Right cardiac atrium (tissue), 5 donors: ENCODE results near the gene REV1. TPM values are rescaled to one million over a fixed set of nuclear protein-coding genes. Genes with fewer than 3 reads are reported as not detected.

Source experiments
- ATAC-seq, 2 donors: fragments of 200-7000 bp; cut with Tn5 transposase; one replicate each; pipeline versions ENCODE4 v1.8.0 to v1.9.1; 2020; ENCODE audit warnings: moderate library complexity in 2 of 2, mild to moderate bottlenecking in 1 of 2
- DNase-seq, 3 donors: peaks; one replicate each; pipeline ENCODE4 v3.0.0-alpha.2; 2020
- H3K27ac ChIP-seq: one replicate; pipeline ENCODE4 v1.5.1; 2013; ENCODE audit warnings: mild to moderate bottlenecking, low read length, control low read depth, moderate library complexity
- H3K27me3 ChIP-seq: one replicate; pipeline ENCODE4 v1.6.1; 2013; ENCODE audit not compliant: control insufficient read depth, insufficient read depth
- H3K4me1 ChIP-seq: one replicate; pipeline ENCODE4 v1.6.1; 2013; ENCODE audit warnings: low read length; ENCODE audit not compliant: control insufficient read depth, insufficient read depth
- H3K4me3 ChIP-seq: one replicate; pipeline ENCODE4 v1.5.1; 2013; ENCODE audit warnings: low read length, control low read depth
- H3K9me3 ChIP-seq: one replicate; pipeline ENCODE4 v1.6.1; 2013; ENCODE audit warnings: low read length; ENCODE audit not compliant: control insufficient read depth
- WGBS: extraction: QIAGEN DNeasy Blood & Tissue Kit; methylation state at CpG from one replicate; pipeline ENCODE4 v1.1.7; 2013; 5-methylcytosine and 5-hydroxymethylcytosine counted together
- intact Hi-C, 4 donors: fragments of 100-400 bp; cut with DNase I; formaldehyde crosslinking; loops; one replicate each; pipeline versions ENCODE4 v1.11.0 to v1.14.0; 2022 to 2023
- long read RNA-seq, 4 donors: library from polyadenylated mRNA; unstranded; transcript quantifications; one replicate each; pipeline ENCODE4 v2.0.0, GENCODE V29; 2020 to 2021
- polyA plus RNA-seq: library from polyadenylated mRNA; stranded (reverse); fragments of 200-250 nt; gene quantifications from one replicate; pipeline ENCODE4 v1.2.3, GENCODE V29; 2013
- total RNA-seq, 4 donors: library from RNA; stranded (reverse); fragmentation: NEBNext Ultra II Directional; extraction: Animal tissue kit (Norgen Biotek cat#: 25700); gene quantifications; one replicate each; pipeline ENCODE4 v1.2.1, GENCODE V29; 2021
- donor health status: healthy with polysubstance abuse.
- donor health status: DM: no; HTN: yes; CAD: no.
- donor health status: DM: no; HTN: no; CAD: no.
- donor health status: DM: no; HTN: yes; CAD: no; lungs with severe emphysema.
- donor health status: DM: yes; HTN: yes; CAD: no.

REV1 gene
- total RNA-seq, result 10 to 100 TPM; 31.0 to 37.1 (median 34.3) TPM
- 16.4 TPM for polyA plus RNA-seq
- long read RNA-seq, donor 1, full-length matches to known transcripts, result 4 of 96 reads
- long read RNA-seq, donor 1, partial matches to known transcripts, result 68 of 96 reads
- long read RNA-seq, donor 1, other reads (novel, unspliced or antisense), result 24 of 96 reads
- long read RNA-seq, donor 2, full-length matches to known transcripts, result 11 of 53 reads
- long read RNA-seq, donor 2, partial matches to known transcripts, result 26 of 53 reads
- long read RNA-seq, donor 2, other reads (novel, unspliced or antisense), result 16 of 53 reads
- long read RNA-seq, donor 3, partial matches to known transcripts, result 17 of 32 reads
- long read RNA-seq, donor 3, other reads (novel, unspliced or antisense), result 15 of 32 reads
- long read RNA-seq, donor 4, full-length matches to known transcripts, result 19 of 43 reads
- long read RNA-seq, donor 4, partial matches to known transcripts, result 5 of 43 reads
- long read RNA-seq, donor 4, other reads (novel, unspliced or antisense), result 19 of 43 reads

DNA sequence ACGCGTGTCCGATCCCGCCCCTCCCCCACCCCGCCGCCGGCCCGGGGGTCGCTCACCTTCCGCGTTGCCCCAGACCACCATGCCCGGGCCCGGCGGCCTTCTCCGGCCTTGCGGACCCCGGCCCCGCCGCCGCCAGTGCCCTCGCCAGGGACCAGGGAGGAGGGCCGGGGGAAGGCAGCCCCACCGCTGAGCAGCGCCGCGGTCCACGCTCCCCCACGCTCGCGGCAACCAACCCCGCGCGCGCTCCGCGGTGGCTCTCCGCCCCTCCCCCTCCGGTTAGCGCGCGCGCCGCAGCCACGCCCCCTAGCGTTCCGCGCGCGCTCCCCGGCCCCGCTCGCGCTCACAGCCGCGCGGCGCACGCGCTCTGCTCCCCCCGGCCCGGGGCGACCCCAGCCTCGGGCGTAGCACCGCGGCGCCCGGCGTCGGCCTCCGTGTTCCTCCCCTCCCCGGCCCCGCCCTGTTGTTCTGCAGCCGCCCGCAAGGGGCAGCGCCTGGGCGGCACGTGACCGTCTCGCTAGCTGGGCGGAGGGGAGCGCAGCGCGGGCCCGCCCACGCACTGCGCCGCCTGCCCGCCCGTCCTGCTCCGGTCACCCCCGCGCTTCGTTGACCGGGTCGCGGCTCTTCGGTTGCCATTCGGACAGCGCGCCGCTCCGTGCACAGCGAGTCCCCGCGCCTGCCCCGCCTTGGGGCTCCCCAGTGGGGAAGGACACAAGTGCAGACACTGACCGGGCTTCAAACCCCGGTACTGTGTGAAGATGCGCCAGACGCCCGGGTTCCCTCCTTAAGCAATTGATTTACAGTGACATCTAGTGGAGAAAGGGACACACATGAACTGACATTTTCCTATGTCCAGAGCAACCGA is at the start of gene REV1:
Gene REV1 (minus strand): TSS at position 257 of the 862 bp plus-strand sequence. CDS start 25,042 bp downstream, outside the sequence.
- Histone ChIP-seq H3K9me3 (no peaks in the 10 kb centered on the region), H3K4me1 (peaks cover 2% of the 10 kb centered on the region), H3K27me3 (no peaks in the 10 kb centered on the region), H3K27ac (peak within 1 kb of the TSS; percentile 96), H3K4me3 (peak within 1 kb of the TSS; percentile 92)
- peak; percentile 95 to 98 (median 97) for DNase-seq
- WGBS, result under 1% methylated on average over 111 of the region's 113 CpGs
- intact Hi-C loops, result loop anchor here in 3 of 4 donors (2.0 to 10.0 kb wide), 3 partner anchors 47 to 155 kb away; partner anchors contain the start of genes EIF5B (in 3 of the 3) and TXNDC9 (in 3 of the 3)
- peak; percentile 93 to 95 for ATAC-seq

DNA sequence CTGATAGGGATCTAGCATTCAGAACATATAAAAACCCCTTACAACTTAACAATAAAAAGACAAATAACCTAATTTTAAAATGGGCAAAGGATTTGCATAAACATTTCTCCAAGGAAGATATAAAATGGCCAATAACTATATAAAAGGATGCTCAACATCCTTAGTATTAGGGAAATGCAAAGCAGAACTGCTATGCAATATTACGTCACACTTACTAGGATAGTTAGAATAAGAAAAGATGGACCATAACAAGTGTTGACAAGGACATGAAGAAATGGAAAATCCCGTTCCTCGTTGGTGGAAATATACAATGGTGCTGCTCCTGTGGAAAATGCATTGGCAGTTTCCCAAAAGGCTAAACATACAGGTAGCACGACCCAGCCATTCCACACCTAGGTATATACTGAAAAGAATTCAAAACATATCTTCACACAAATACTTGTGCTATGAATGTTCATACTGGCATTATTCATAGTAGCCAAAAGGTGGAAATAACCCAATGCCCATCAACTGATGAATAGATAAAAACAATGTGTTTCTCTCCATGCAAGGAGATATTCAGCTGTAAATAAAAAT is 48.2 kb upstream of the REV1 start:
- ATAC-seq, result no peak
- Histone ChIP-seq H3K4me1 (no peaks in the 10 kb centered on the region), H3K4me3 (no peak overlapping the region), H3K27ac (no peak overlapping the region), H3K9me3 (no peaks in the 10 kb centered on the region), H3K27me3 (no peaks in the 10 kb centered on the region)
- WGBS, result 87% methylated on average over 4 of the region's 4 CpGs
- no peak for DNase-seq
- intact Hi-C loops, result no loop called here

DNA sequence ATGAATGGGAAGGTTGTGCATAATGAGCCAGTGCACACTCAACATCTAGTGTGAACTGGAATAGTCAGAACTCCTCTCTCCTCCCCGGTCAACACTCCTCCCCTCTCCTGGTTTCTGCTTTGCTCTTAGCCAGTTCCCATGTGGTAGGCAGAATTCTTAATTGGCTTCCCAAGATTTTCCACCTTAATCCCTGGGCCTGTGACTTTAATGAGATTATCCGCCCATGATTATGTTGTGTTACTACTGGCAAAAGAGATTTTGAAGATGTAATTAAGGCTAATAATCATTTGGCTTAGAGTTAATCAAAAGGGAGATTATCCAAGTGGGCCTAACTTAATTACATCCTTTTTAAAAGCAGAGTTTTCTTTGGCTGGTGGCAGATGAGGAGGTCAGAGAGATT is 34.2 kb upstream of the REV1 start:
- ATAC-seq, result no peak
- 73% methylated on average over 2 of the region's 2 CpGs for WGBS
- H3K4me3 ChIP-seq, result no peak overlapping the region
- no peaks in the 10 kb centered on the region for H3K4me1 ChIP-seq
- intact Hi-C loops, result no loop called here
- no peak overlapping the region for H3K27ac ChIP-seq
- no peak for DNase-seq
- H3K9me3 ChIP-seq, result no peaks in the 10 kb centered on the region
- H3K27me3 ChIP-seq, result no peaks in the 10 kb centered on the region

DNA sequence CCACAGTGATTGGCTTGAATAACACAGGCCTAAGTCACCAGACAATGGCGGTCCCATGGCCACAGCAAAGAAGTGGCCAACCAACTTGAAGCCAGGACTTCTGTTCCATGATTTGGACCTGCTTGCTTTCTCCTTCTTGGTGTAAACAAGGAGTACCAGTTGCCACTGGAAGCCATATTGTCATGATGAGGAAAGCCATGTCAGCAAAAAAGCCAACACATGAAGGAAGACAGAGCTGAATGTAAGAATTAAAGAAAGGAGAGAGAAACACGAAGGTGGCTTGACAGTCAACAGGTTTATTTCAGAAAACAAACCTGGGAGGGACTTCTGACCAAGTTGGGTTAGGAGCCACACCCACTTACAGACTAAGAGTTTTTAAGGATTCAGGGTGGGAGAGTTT is 32.3 kb upstream of the REV1 start:
- 95% methylated on average over 2 of the region's 2 CpGs for WGBS
- no peaks in the 10 kb centered on the region for H3K9me3 ChIP-seq
- no peaks in the 10 kb centered on the region for H3K27me3 ChIP-seq
- intact Hi-C loops, result no loop called here
- no peak for ATAC-seq
- H3K4me1 ChIP-seq, result no peaks in the 10 kb centered on the region
- no peak overlapping the region for H3K27ac ChIP-seq
- no peak overlapping the region for H3K4me3 ChIP-seq
- DNase-seq, result no peak

DNA sequence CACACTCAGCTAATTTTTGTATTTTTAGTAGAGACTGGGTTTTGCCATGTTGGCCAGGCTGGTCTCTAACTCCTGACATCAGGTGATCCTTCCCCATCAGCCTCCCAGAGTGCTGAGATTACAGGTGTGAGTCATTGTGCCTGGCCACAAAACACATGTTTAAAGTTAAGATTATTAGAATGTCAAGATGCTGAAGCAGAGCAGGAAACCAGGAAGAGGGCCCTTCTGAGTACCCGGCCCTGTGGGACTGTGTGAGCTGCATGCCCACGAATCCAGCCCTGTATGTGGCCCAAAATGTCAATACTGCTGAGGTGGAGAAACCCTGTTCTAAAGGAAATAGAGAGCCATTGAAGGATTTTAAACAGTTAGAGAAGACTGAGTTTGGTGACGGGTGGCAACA is 31.0 kb upstream of the REV1 start:
- intact Hi-C loops, result no loop called here
- no peaks in the 10 kb centered on the region for H3K4me1 ChIP-seq
- no peaks in the 10 kb centered on the region for H3K27me3 ChIP-seq
- H3K27ac ChIP-seq, result no peak overlapping the region
- H3K9me3 ChIP-seq, result no peaks in the 10 kb centered on the region
- 76% methylated on average over 3 of the region's 3 CpGs for WGBS
- ATAC-seq (no peak), DNase-seq (no peak)
- no peak overlapping the region for H3K4me3 ChIP-seq

DNA sequence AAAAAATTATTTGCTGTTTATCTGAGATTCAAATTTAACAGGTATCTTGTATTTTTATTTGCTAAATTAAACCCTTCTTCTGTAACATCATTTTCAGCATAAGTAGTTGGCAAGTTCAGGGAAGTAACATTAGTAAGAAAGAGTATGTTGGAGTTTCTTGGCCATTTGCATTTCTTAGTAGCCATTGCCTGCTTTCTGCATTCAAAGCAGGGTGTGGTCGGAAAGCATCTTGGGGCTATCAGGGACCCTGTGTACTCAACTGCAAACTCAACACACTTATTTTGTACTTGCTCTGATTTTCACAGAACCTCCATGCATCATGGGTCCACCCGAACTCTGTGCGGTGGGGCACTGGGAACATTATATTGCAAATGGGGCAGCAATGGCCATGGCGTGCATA is 30.4 kb upstream of the REV1 start:
- intact Hi-C loops, result no loop called here
- no peak overlapping the region for H3K27ac ChIP-seq
- no peaks in the 10 kb centered on the region for H3K27me3 ChIP-seq

DNA sequence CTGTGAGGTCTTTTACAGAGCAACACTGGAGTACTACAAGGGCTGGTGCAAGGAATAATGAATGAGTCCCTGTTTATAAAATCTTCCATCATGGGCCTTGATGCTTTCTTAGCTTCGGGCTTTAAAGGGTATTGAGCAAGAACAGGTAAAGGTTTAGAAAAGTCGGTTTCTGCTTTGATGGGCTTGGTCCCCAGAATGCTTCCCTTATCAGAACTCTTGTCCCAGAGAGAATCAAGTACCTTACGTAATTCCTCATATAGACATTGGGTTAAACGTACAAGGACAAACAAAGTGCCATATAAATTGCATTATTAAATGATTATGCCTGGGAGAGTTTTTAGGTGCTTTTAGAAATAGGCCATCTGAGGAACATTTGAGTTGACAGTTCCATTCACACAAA is 24.5 kb upstream of the REV1 start:
- Histone ChIP-seq H3K27ac (no peak overlapping the region), H3K9me3 (no peaks in the 10 kb centered on the region), H3K27me3 (no peaks in the 10 kb centered on the region), H3K4me3 (no peak overlapping the region), H3K4me1 (no peaks in the 10 kb centered on the region)
- DNase-seq (no peak), ATAC-seq (no peak)
- intact Hi-C loops, result no loop called here
- WGBS, result 76% methylated on average over 4 of the region's 4 CpGs

More for the DNA sequence above, 30.4 kb upstream of the REV1 start:
- ATAC-seq (no peak), DNase-seq (no peak)
- Histone ChIP-seq H3K9me3 (no peaks in the 10 kb centered on the region), H3K4me1 (no peaks in the 10 kb centered on the region), H3K4me3 (no peak overlapping the region)
- WGBS, result 92% methylated on average over 4 of the region's 4 CpGs

DNA sequence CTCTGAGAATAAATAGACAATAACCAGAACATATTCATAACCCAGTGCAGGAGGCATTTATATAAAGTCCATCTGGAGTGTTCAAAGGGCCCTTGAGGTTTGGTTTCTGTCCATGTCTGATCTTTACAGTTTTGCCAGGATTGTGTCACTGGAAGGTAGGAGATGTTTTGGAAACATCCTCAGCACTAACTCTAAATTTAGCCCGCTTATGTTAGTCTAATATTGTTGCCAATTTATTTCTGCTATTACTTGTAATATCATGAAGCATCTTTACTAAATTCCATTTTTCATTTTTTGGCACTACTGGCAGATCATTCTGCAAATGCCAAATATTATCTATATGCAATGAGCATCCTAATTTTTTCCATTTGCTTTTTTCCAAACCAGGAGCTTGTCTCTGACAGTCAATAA is 22.4 kb upstream of the REV1 start:
- intact Hi-C loops, result no loop called here
- 23% methylated on average over 1 of the region's 1 CpG for WGBS
- peak; percentile 60 to 71 for ATAC-seq

DNA sequence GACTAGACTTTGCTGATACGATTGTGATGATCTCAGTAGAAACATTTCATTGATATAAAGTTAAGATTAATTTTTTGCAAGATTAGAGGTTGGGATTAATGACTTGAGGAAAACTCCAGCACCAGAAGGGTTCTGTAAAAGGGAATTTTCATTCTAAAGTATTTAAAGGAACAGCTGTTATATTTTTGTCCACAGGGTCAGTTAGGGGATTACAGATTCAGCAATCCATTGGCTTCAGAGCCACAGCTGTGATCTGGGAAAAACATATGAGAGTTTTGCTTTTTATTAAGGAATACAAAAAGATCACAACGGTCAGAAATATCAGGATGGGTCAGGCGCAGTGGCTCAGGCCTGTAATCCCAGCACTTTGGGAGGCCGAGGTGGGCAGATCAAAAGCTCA is 19.6 kb upstream of the REV1 start:
- intact Hi-C loops, result no loop called here
- Histone ChIP-seq H3K27me3 (no peaks in the 10 kb centered on the region), H3K9me3 (no peaks in the 10 kb centered on the region), H3K4me3 (no peak overlapping the region), H3K4me1 (no peaks in the 10 kb centered on the region), H3K27ac (no peak overlapping the region)
- WGBS, result 80% methylated on average over 4 of the region's 4 CpGs
- no peak for ATAC-seq
- DNase-seq, result no peak

More for the DNA sequence above, 22.4 kb upstream of the REV1 start:
- no peak for DNase-seq
- Histone ChIP-seq H3K4me3 (no peak overlapping the region), H3K27me3 (no peaks in the 10 kb centered on the region), H3K4me1 (no peaks in the 10 kb centered on the region), H3K9me3 (no peaks in the 10 kb centered on the region), H3K27ac (no peak overlapping the region)

DNA sequence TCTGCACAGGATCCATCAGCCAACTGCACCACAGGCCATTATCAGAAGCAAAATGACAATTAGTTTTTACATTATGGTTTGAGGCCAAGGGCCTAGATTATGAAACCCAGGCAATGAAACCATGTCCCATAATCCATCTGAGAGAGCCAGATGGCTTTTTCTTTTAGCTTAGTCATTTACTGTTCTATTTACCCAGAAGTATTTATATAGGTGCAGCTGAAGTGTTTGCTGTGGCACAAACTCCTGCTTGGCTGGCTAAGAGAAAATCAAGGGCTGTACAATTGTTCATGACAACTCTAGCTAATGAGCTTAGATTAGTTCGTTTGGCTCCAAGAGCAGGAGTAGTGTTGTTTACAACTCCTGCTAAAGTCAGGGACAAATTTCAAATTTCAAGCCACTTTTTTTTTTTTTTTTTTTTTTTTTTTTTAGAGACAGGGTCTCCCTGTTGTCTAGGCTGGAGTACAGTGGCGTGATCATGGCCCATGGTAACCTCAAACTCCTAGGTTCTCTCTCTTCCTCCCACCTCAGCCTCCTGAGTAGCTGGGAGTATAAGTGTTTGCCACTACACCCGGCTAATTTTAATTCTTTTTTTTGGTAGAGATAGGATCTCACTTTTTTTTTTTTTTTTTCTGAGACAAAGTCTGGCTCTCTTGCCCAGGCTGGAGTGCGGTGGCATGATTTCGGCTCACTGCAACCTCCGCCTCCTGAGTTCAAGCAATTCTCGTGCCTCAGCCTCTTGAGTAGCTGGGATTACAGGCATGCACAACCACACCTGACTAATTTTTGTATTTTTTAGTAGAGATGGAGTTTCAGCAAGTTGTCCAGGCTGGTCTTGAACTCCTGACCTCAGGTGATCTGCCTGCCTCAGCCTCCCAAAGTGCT is 18.4 kb upstream of the REV1 start:
- ATAC-seq (peak in 1 of 2 donors; percentile 47), DNase-seq (no peak)
- Histone ChIP-seq H3K27ac (no peak overlapping the region), H3K9me3 (no peaks in the 10 kb centered on the region), H3K27me3 (no peaks in the 10 kb centered on the region), H3K4me3 (no peak overlapping the region), H3K4me1 (no peaks in the 10 kb centered on the region)
- 66% methylated on average over 7 of the region's 7 CpGs for WGBS
- intact Hi-C loops, result no loop called here
